ENCODE data around the gene PLEKHG5.
"Not testable (repeated sequence)": the region's sequence is repeated elsewhere in the genome, so short reads cannot be mapped to it uniquely, and the experiment has no call there.

Gene PLEKHG5

GRCh38 chr1:6447016-6447817, 44.2 kb downstream of the PLEKHG5 start:
- no peak for DNase-seq (ENCODE audit: low read depth)
- H3K4me3 ChIP-seq (ENCODE audit: low read length): no peak overlapping the region

DNA sequence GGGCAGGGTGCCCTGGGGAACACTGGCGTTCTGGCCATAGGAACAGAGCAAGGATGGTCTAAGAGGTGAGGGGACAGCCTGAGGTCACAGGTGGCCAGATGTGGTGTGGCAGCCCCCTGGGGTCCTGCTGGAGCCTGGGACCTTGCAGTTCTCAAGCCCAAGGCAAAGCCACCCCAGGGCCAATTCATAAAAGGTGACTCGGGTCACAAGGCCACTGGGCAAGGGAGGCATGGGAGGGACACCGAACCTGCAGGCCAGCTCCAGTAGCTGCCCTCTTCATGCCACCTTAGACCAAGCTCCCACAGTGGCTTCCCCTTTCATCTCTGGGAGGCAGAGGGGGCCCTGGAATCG, 44.8 kb downstream of the PLEKHG5 start:
- DNase-seq (ENCODE audit: low read depth): no peak
- TF ChIP-seq CTCF (conservative IDR thresholded peaks at IDR 0.05; ENCODE audit: low read length): no peak
- H3K4me3 ChIP-seq (ENCODE audit: low read length): no peak overlapping the region

More at GRCh38 chr1:6447016-6447817, 44.2 kb downstream of the PLEKHG5 start:
- TF ChIP-seq CTCF (conservative IDR thresholded peaks at IDR 0.05; ENCODE audit: low read length): no peak

DNA sequence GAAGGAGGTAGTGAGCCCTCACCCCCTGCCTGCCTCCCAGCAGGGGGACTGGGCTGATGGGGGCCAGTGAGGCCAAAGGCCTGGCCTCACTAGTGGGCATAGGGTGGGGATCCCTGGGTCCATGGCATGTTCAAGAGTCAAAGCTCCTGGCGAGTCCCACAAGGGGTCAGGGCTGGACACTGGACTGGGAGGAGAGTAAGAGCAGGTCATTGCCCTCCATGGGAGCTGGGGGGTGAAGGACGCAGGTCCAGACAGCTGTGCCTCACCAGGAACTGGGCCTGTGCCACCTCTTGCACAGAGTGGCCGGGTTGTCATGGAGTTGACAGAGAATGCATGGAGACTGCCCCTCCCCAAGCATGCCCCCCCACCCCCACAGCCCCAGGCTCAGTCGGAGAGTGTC, 45.5 kb downstream of the PLEKHG5 start:
- not testable (repeated sequence) for DNase-seq (ENCODE audit: low read depth)

GRCh38 chr1:6445062-6445763, 46.3 kb downstream of the PLEKHG5 start:
- peak; percentile 29 for DNase-seq (ENCODE audit: low read depth)

More for the DNA sequence above, 45.5 kb downstream of the PLEKHG5 start:
- H3K4me3 ChIP-seq (ENCODE audit: low read length): not testable (repeated sequence)

DNA sequence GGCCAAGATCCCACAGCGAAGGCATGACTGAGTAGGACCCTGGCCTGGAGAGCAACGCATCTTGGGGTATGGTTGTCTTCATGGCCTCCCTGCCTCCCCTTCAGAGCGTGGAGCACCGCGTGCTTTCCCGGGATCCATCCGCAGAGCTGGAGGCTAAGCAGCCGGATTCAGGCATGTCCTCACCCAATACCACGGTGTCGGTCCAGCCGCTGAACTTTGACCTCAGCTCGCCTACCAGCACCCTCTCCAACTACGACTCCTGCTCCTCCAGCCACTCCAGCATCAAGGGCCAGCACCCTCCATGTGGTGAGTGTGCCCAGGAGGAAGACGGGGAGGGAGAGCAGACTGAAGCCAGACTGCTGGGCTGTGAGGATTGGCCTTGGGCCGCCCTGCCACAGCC, 47.1 kb downstream of the PLEKHG5 start:
- no peak for TF ChIP-seq CTCF (conservative IDR thresholded peaks at IDR 0.05; ENCODE audit: low read length)
- H3K4me3 ChIP-seq (ENCODE audit: low read length): no peak overlapping the region
- no peak for DNase-seq (ENCODE audit: low read depth)

More at GRCh38 chr1:6445062-6445763, 46.3 kb downstream of the PLEKHG5 start:
- TF ChIP-seq CTCF (conservative IDR thresholded peaks at IDR 0.05; ENCODE audit: low read length): peak; percentile 57
- no peak overlapping the region for H3K4me3 ChIP-seq (ENCODE audit: low read length)

GRCh38 chr1:6443339-6444115, 47.9 kb downstream of the PLEKHG5 start:
- H3K4me3 ChIP-seq (ENCODE audit: low read length): no peak overlapping the region
- TF ChIP-seq CTCF (conservative IDR thresholded peaks at IDR 0.05; ENCODE audit: low read length): no peak
- DNase-seq (ENCODE audit: low read depth): no peak

DNA sequence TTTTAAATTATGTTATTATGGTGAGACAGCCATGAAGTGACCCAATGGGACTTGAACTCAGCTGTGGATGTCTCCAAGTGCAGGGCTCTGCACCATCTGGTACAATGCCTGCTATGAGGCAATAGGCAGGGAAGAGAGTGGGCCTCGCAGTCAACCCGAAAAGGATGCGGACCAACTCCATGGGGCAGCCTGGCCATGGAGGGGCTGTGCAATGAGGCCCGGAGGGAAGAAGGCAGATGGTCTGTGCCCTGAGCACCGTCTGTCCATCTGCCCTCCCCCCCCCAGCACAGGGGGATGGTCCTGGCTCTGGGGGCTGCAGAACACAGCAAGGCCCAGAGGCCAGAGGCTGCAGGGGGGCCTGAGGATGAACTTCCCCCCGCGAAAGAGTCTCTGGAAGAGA, 49.9 kb downstream of the PLEKHG5 start:
- no peak for DNase-seq (ENCODE audit: low read depth)
- TF ChIP-seq CTCF (conservative IDR thresholded peaks at IDR 0.05; ENCODE audit: low read length): no peak
- H3K4me3 ChIP-seq (ENCODE audit: low read length): no peak overlapping the region
